ENCODE data around the gene USP3.

Gene USP3

DNA sequence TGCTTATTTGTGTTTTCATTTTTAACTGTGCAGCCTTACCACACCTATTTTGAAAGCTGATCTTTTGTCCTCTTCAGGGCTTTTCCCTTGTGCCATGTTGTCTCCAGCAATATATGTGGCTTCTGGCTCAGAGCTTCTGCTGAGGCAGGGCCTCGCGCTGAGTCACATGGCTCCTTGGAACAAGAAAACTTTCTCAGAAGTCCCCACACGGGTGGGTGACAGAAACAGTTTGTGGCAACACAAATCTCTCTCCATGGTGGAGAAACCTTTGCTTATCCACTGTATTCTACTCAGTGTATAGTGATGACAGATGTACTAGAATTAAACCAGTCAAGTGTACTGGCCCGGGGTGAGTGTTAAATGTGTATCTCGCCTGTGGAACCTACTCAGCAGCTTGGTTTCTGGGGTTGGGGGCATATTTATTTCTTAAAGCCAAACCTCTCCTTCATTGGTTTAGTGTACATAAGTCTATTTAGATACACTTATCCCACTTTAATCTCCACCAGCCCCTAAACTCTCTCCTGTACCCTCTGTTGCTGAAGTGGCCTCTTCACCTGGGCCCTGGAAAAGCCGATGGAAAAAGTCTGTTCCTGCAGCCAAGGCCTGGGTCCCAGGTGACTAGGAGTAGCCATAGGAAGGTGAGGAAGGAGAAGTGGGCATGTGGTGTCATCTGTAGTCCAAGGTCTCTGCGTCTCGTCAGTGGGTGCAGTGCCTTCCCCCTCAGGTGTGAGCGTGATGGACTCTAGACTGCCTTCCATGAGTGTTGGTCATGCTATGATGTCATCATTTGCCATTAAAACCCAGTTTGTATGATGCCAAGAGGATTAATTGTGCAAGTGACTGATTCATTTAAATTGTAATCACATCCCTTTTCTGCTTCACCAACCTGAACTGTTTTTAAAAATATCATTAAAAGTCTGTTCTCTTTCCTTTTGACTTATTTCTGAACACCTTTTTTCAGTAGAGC, 89.6 kb downstream of the USP3 start:
- DNase-seq (ENCODE audit: low read depth), result peak; percentile 32

- DNase-seq (ENCODE audit: low read depth), result no peak
Observed at GRCh38 chr15:63595065-63595464, 90.7 kb downstream of the USP3 start.

- DNase-seq (ENCODE audit: low read depth), result no peak
Observed at GRCh38 chr15:63595688-63596087, 91.3 kb downstream of the USP3 start.

DNA sequence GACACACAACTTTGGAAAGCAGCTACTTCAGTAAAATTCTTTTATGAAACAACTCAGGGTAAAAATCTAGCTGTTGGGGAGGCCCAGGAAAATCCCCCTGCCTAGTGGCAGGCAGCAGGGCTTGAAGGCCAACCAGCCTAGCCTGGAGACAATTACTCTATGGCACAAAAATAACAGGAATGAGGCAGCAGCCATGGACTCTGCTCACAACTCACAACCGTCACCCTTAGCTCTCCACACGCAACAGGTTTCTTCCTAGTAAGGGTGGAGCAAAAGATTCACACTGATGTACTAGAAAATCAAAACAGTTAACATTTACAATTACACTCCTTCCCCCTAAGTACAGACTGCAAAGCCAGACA, 92.3 kb downstream of the USP3 start:
- no peak for DNase-seq (ENCODE audit: low read depth)

DNA sequence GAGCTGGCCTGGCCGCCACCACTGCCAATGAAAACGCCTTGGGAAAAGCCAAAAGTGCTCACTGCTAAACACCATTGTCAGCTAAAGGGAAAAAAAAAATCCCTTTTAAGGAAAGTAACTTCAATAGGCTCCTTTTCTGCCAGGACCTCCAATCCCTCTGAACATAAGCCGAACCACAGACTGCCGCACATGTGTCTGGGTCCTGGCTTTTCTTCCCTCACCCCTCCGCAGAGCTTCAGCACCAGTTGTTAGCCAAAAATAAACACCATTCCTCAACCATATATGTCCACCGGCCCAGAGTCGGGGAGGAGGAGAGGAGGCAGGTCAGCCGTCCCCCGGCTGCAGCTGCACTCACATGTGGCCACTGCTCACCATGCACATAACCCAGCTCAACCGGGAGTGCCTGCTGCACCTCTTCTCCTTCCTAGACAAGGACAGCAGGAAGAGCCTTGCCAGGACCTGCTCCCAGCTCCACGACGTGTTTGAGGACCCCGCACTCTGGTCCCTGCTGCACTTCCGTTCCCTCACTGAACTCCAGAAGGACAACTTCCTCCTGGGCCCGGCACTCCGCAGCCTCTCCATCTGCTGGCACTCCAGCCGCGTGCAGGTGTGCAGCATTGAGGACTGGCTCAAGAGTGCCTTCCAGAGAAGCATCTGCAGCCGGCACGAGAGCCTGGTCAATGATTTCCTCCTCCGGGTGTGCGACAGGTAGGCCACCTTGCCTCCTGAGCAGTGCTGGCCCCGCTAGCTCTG, 92.8 kb downstream of the USP3 start, which contains the start of gene FBXL22:
Gene FBXL22 (plus strand): TSS at position 350 of the 753 bp plus-strand sequence. CDS start 6 bp downstream, at position 356.
- no peak for DNase-seq (ENCODE audit: low read depth)

DNA sequence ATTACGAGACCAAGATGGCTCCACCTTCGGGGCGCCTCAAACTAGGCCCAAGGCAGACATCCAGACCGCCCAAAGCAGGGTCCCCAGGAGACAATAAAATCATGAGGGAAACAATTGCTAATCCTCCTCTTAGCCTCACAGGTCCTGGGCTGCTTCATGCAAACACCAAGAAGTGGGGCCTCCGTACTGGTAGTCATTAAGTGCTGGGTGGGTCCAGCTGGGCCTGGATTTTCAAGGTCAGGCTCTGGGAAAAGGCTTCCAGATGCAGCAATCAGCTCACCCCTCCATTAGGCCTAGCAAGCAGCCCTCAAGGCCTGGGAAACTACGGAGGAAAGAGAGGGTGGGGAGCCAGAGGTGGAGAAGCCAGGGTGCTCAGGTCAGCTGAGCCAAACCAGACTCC, 93.4 kb downstream of the USP3 start:
- no peak for DNase-seq (ENCODE audit: low read depth)

- no peak for DNase-seq (ENCODE audit: low read depth)
Observed at GRCh38 chr15:63598473-63599400, 94.3 kb downstream of the USP3 start.

- DNase-seq (ENCODE audit: low read depth), result no peak
Observed at GRCh38 chr15:63599401-63600000, 95.1 kb downstream of the USP3 start.

- no peak for DNase-seq (ENCODE audit: low read depth)
Observed at GRCh38 chr15:63600001-63600615, 95.7 kb downstream of the USP3 start.

GRCh38 chr15:63600616-63601025, 96.2 kb downstream of the USP3 start:
- DNase-seq (ENCODE audit: low read depth), result peak; percentile 89

- DNase-seq (ENCODE audit: low read depth), result peak; percentile 38
Observed at GRCh38 chr15:63601026-63601703, 96.8 kb downstream of the USP3 start.

DNA sequence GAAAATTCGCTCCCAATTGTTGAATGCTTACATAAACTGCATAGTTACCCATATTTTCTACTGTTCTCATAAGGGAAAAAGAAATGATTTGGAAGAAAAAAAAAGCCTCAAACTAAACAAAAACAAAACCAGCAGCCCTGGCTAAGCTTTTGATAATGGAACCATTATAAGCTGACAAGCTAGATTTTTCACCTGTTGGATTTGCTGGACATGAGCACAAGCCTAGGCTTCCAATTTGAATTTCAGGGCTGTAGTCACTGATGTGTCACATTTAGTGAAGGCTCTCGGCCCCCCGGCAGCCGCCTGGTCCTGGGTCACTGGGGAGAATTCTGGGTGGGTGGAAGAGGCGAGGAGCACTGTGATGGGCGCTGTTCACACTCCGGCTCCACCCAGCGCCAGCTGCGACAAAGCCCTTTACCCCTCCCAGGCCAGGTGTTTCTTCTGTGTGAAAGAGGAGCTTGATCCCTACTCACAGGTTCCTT, 97.4 kb downstream of the USP3 start:
- no peak for DNase-seq (ENCODE audit: low read depth)

DNA sequence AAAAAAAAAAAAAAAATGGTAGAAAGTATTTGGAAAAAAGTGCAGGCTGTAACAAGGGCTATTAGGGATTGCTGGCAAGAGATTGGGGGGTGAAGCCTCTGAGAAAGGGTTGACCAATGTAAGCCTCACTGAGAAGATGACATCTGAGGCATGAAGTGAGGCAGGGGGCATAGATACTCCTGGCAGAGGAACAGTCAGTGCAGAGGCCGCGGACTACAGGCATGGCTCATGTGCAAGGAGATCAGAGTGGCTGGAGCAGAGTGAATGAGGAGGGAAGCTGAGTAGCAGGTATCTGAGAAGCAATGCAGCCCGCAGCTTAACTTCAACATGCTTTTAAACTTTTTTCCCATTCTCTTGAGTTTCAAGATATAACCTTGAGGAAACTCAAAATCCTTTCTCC, 98.2 kb downstream of the USP3 start:
- DNase-seq (ENCODE audit: low read depth), result no peak

DNA sequence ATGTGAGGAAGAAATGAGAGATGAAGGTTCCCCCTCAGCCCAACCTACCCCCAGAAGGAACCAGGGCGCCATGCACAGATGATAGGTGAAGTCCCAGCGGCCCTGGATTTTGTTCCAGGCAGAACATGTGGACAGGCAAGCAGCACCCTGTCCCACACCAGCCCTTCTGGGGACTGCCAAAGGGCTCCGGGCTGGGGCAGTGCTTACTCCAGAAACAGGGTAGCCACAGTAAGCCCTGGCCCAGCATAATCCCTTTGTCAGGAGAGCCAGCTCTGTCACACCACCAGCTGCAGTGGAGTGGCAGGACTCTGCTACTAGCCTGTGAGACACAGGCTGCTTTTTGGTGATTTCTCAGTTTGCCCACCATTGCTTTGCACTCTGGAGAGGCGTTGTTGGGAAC, 99.1 kb downstream of the USP3 start:
- no peak for DNase-seq (ENCODE audit: low read depth)

DNA sequence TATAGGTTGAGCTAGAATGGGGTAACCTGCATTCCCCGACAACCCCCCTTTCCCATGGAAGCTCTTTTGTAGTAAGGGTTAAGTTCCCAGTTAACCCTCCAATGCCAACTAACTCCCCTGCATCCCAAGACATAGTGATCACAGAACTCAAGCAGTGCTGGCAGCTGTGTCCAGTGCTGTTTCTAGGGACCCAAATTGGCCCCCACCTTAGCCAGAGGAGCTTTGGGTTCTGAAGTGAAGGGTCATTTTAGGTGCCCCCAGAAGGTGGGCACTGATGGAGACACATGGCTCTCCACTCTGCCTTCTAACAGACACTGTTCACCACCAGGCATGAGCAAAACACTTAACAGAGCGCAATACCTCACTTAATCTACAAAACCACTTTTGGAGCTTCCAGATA, 99.9 kb downstream of the USP3 start:
- no peak for DNase-seq (ENCODE audit: low read depth)

- DNase-seq (ENCODE audit: low read depth), result no peak
Observed at GRCh38 chr15:63605036-63605435, 100.6 kb downstream of the USP3 start.

- DNase-seq (ENCODE audit: low read depth), result peak; percentile 45
Observed at GRCh38 chr15:63605816-63606215, 101.4 kb downstream of the USP3 start.

DNA sequence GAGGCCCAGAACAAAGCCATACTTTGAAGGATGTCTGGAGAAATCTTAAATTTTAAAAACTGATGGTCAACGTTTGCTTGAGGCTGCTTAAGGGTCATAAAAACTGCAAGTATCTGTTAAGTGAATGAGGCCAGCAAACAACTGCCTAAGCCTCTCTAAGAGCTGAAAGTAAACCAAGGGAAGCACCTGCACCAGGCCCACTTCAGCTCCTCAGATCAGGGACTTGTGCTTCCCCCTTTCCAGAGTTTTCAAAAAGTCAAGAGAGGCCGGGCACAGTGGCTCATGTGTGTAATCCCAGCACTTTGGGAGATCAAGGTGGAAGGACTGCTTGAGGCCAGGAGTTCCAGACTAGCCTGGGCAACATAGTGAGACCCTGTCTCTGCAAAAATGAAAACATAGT, 101.9 kb downstream of the USP3 start:
- DNase-seq (ENCODE audit: low read depth), result no peak

GRCh38 chr15:63608989-63609388, 104.6 kb downstream of the USP3 start:
- DNase-seq (ENCODE audit: low read depth), result no peak

DNA sequence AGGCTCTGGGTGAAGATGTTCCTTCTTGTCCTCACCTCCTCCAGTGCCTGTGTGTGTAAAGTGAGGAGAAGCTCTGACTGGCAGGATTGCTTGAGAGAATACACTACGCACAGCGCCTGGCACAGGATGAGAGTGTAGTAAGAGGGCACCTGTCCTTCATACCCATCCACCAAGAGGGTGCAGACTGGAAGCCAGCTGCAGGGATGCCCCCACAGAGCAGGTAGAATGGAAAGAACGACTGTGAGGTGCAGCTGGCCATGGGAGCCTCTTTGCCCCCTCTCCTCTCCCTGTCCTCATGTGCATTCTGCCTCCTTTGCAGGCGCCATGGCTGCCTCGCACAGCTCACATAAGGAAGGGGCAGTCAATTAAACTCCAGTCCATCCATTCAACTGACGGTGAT, 105.1 kb downstream of the USP3 start:
- DNase-seq (ENCODE audit: low read depth), result no peak
